Posterior vena cava (tissue), 2 donors: ENCODE measurements around the gene STAT5B. TPM values are rescaled to one million over a fixed set of nuclear protein-coding genes. Genes with fewer than 3 reads are reported as not detected.
A peak's percentile ranks its signal among the peaks of the same experiment; 100 is the strongest.
"Not testable (repeated sequence)": the region's sequence is repeated elsewhere in the genome, so short reads cannot be mapped to it uniquely, and the experiment has no call there.

Experiments
- DNase-seq: peaks from one replicate; pipeline ENCODE4 v3.0.0-alpha.2; 2020; ENCODE audit warnings: low spot score
- intact Hi-C, 2 donors: fragments of 100-400 bp; cut with DNase I; formaldehyde crosslinking; loops; one replicate each; pipeline versions ENCODE4 v1.14.1 to v1.14.2; 2022 to 2023
- total RNA-seq, 2 donors: library from RNA; stranded (reverse); fragmentation: NEBNext Ultra II Directional; extraction: Animal tissue kit (Norgen Biotek cat#: 25700); gene quantifications; one replicate each; pipeline ENCODE4 v1.2.1, GENCODE V29; 2021
- donor health status: DM: yes; HTN: yes; CAD: no.
- donor health status: DM: yes; HTN: yes; CAD: no.

The STAT5B gene
- total RNA-seq, 2 donors from 2014 or later = 88.6 to 96.3 TPM

GRCh38 chr17:42211921-42212341 lies 64.3 kb downstream of the STAT5B start:
- intact Hi-C loops = not testable (repeated sequence)
- peak; percentile 87 for DNase-seq

- intact Hi-C loops = no loop called here
- peak; percentile 18 for DNase-seq
These were observed 66.1 kb downstream of the STAT5B start for GRCh38 chr17:42210046-42210445.

GRCh38 chr17:42206153-42206612 lies 70.0 kb downstream of the STAT5B start:
- DNase-seq, intact Hi-C loops: not testable (repeated sequence)

GRCh38 chr17:42203354-42203753 lies 72.8 kb downstream of the STAT5B start:
- no peak for DNase-seq
- intact Hi-C loops = no loop called here

GRCh38 chr17:42202696-42203095 lies 73.5 kb downstream of the STAT5B start:
- intact Hi-C loops = no loop called here
- no peak for DNase-seq

- no peak for DNase-seq
- intact Hi-C loops = no loop called here
These were observed 74.0 kb downstream of the STAT5B start for GRCh38 chr17:42202159-42202558.

- intact Hi-C loops = no loop called here
- no peak for DNase-seq
These were observed 74.8 kb downstream of the STAT5B start for GRCh38 chr17:42201458-42201772.

- intact Hi-C loops = no loop called here
- peak; percentile 90 for DNase-seq
These were observed 75.3 kb downstream of the STAT5B start for GRCh38 chr17:42200706-42201457.

GRCh38 chr17:42199416-42200011 lies 76.7 kb downstream of the STAT5B start:
- DNase-seq = no peak
- intact Hi-C loops = no loop called here

- no peak for DNase-seq
- intact Hi-C loops = no loop called here
These were observed 77.3 kb downstream of the STAT5B start for GRCh38 chr17:42198897-42199296.

- DNase-seq = no peak
- intact Hi-C loops = no loop called here
These were observed 78.5 kb downstream of the STAT5B start for GRCh38 chr17:42197564-42198156.

GRCh38 chr17:42193969-42194899 lies 82.0 kb downstream of the STAT5B start, which contains the start of gene GHDC:
Gene GHDC (minus strand): TSS chr17:42194494. CDS start chr17:42193581, 913 bp downstream.
- intact Hi-C loops = no loop called here
- peak; percentile 95 for DNase-seq

- DNase-seq = no peak
- intact Hi-C loops = no loop called here
These were observed 82.8 kb downstream of the STAT5B start for GRCh38 chr17:42193216-42193968.

- intact Hi-C loops = no loop called here
- DNase-seq = no peak
These were observed 83.7 kb downstream of the STAT5B start for GRCh38 chr17:42192189-42193126.

GRCh38 chr17:42191275-42191608 lies 84.9 kb downstream of the STAT5B start:
- DNase-seq = no peak
- intact Hi-C loops = no loop called here

- intact Hi-C loops = no loop called here
- DNase-seq = no peak
These were observed 85.5 kb downstream of the STAT5B start for GRCh38 chr17:42190491-42191274.

GRCh38 chr17:42189651-42189965 lies 86.6 kb downstream of the STAT5B start:
- no peak for DNase-seq
- intact Hi-C loops = no loop called here
